HFF-Myc (cell line): Measurements from ENCODE around the gene CMIP.

Experiments
- DNase-seq: peaks from one replicate; pipeline ENCODE4 v3.0.0-alpha.2; 2011; ENCODE audit warnings: low read depth; ENCODE audit errors: extremely low read depth
- H3K4me3 ChIP-seq: replicated peaks from 2 replicates; pipeline ENCODE4 v1.5.1; 2011; ENCODE audit warnings: low read depth, mild to moderate bottlenecking, control low read depth, low read length
- CTCF ChIP-seq: IDR thresholded peaks from 2 replicates; pipeline ENCODE4 v1.5.1; 2012; ENCODE audit warnings: mild to moderate bottlenecking, low read depth, low read length, control low read depth; ENCODE audit errors: missing control alignments

CMIP gene

GRCh38 chr16:81620796-81621195 is 176.2 kb downstream of the CMIP start:
- no peak for DNase-seq
- no peak for TF ChIP-seq CTCF
- no peak overlapping the region for H3K4me3 ChIP-seq

DNA sequence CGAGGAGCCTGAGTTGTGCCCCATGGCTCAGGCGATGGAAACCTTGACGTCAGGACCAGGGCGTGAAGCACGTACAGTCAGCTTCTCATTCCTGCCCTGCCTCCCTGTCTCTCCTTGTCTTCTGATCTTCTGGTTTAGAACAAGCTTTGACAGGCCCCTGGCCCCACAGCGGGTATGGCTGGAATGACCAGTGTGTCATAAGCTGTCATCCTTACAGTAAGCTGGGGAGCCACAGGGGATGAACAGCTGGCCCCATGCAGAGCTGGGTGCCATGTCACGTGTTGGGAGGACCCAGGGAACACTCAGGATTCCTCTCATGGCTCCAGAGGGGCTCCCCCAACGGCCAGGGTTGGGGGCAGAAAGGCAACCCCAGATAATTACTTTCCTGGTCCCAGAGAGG is 176.9 kb downstream of the CMIP start:
- no peak overlapping the region for H3K4me3 ChIP-seq
- no peak for TF ChIP-seq CTCF
- DNase-seq = no peak

DNA sequence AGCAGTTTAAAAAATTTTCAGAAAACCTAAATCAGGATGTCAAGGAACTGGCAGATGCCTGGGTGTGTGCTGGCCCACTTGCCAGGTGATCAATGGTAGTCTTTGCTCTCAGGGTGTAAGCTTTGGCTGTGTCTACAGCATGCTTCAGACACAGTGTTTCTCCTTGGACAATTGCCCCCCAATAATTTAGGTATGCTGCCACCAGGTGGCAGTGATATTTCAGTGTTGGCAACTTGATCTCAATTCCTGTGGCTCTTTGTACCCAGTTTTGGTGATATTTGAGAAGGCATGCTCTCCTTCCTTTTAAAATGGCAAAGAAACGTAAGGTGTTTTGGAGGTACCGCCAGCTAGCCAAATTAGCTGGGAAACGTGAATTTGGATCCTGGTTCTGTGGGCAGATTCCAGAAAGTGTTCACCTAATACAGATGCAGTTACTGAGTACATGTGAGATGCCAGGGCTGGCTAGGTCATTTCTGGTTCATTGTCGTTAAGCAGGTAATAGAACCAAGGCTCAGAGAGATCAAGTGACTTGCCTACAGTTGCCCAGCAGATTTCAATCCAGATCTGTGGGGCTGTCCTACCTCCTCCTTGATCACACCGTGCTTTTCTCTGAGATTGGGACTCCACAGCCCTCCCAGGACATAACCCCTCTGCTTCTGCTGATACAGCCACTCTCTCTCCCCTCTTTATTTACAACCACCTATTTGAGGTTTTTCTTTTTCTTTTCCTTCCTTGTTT is 178.9 kb downstream of the CMIP start:
- DNase-seq = no peak
- TF ChIP-seq CTCF = peak; percentile 55
- H3K4me3 ChIP-seq = no peak overlapping the region

GRCh38 chr16:81624403-81624759 is 179.8 kb downstream of the CMIP start:
- DNase-seq = no peak
- TF ChIP-seq CTCF = no peak
- no peak overlapping the region for H3K4me3 ChIP-seq

- TF ChIP-seq CTCF = no peak
- H3K4me3 ChIP-seq = no peak overlapping the region
- no peak for DNase-seq
Measured at GRCh38 chr16:81624760-81625543, 180.3 kb downstream of the CMIP start.

- H3K4me3 ChIP-seq = no peak overlapping the region
- DNase-seq = no peak
- TF ChIP-seq CTCF = no peak
Measured at GRCh38 chr16:81625544-81626153, 181.0 kb downstream of the CMIP start.
